MM.1S (cell line): ENCODE results near the gene SLCO1C1.

Experiments used
- DNase-seq: peaks from one replicate; pipeline ENCODE4 v3.0.0-alpha.2; 2015
- H2AFZ ChIP-seq: fragments of 300-600 bp; sonication (generic); 2 replicates; pipeline ENCODE4 v1.6.0; 2016; ENCODE audit warnings: antibody characterized with exemption, low read length
- H3F3A ChIP-seq: fragments of 300-600 bp; sonication (generic); 2 replicates; pipeline ENCODE4 v1.6.1; 2016; ENCODE audit warnings: mild to moderate bottlenecking, antibody characterized with exemption, low read length, moderate library complexity, mixed read lengths; ENCODE audit not compliant: insufficient read depth
- H3K27ac ChIP-seq: fragments of 300-600 bp; sonication (generic); 2 replicates; pipeline ENCODE4 v1.5.1; 2016; ENCODE audit warnings: mild to moderate bottlenecking, low read length
- H3K27me3 ChIP-seq: fragments of 300-600 bp; sonication (generic); replicated peaks from 2 replicates; pipeline ENCODE4 v1.6.0; 2016; ENCODE audit warnings: low read length; ENCODE audit not compliant: insufficient read depth
- H3K36me3 ChIP-seq: fragments of 300-600 bp; sonication (generic); replicated peaks from 2 replicates; pipeline ENCODE4 v1.6.1; 2016; ENCODE audit warnings: mild to moderate bottlenecking, low read length, mixed read lengths; ENCODE audit not compliant: insufficient read depth
- H3K4me1 ChIP-seq: fragments of 300-600 bp; sonication (generic); 2 replicates; pipeline ENCODE4 v1.6.1; 2016; ENCODE audit warnings: low read length, mixed read lengths
- H3K4me2 ChIP-seq: fragments of 300-600 bp; sonication (generic); 2 replicates; pipeline ENCODE4 v1.6.0; 2016; ENCODE audit warnings: low read depth, low read length
- H3K4me3 ChIP-seq: fragments of 300-600 bp; sonication (generic); 2 replicates; pipeline ENCODE4 v1.5.1; 2016; ENCODE audit warnings: low read length, mixed read lengths
- H3K79me2 ChIP-seq: fragments of 300-600 bp; sonication (generic); 2 replicates; pipeline ENCODE4 v1.6.1; 2016; ENCODE audit warnings: mixed run types, low read length, mixed read lengths
- H3K9ac ChIP-seq: fragments of 300-600 bp; sonication (generic); 2 replicates; pipeline ENCODE4 v1.6.1; 2016; ENCODE audit warnings: low read length, mixed read lengths
- H3K9me2 ChIP-seq: fragments of 300-600 bp; sonication (generic); replicated peaks from 2 replicates; pipeline ENCODE4 v1.6.1; 2016; ENCODE audit warnings: mild to moderate bottlenecking, low read length, mixed read lengths; ENCODE audit not compliant: insufficient read depth
- H3K9me3 ChIP-seq: fragments of 300-600 bp; sonication (generic); replicated peaks from 2 replicates; pipeline ENCODE4 v1.6.1; 2016; ENCODE audit warnings: mild to moderate bottlenecking, low read length, mixed read lengths; ENCODE audit not compliant: insufficient read depth
- H4K20me1 ChIP-seq: fragments of 300-600 bp; sonication (generic); 2 replicates; pipeline ENCODE4 v1.6.1; 2016; ENCODE audit warnings: mild to moderate bottlenecking, low read length, moderate library complexity, mixed read lengths; ENCODE audit not compliant: insufficient read depth
- EZH2 ChIP-seq: fragments of 300-600 bp; sonication (generic); optimal IDR thresholded peaks from 2 replicates; pipeline ENCODE3; 2017; ENCODE audit warnings: low read depth, mild to moderate bottlenecking, antibody characterized with exemption, low read length, mixed read lengths
- EZH2phosphoT487 ChIP-seq: fragments of 300-600 bp; sonication (generic); IDR thresholded peaks from 2 replicates; pipeline ENCODE4 v1.6.1; 2018; ENCODE audit warnings: antibody characterized with exemption, low read length
- TF ChIP-seq, protein P1 (sequence below): fragments of 300-600 bp; sonication (generic); IDR thresholded peaks from 2 replicates; pipeline ENCODE4 v1.5.1; 2016; ENCODE audit warnings: antibody characterized with exemption, low read length, mixed read lengths

The SLCO1C1 gene

DNA sequence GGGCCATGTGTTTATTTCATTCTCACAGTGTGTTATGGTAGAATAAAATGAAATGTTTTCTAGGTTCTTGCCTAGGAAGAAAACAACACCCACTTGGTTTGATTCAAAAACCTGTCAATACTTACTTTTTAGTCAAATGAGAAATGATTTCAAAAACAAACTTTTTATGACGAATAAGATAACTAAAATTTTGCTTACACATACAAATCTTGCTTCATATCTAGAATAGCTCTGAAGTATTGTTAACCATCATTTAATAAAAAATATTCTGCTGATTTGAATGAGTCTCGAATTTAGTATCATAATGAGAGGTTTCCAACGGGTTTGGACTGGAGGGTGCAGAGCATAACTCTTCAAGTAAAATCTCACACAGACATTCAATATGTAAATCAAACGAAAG is 23.2 kb downstream of the SLCO1C1 start:
- no peaks in the 10 kb centered on the region for H3K9me3 ChIP-seq
- no peaks in the 10 kb centered on the region for H3K79me2 ChIP-seq
- H3K27me3 ChIP-seq = no peaks in the 10 kb centered on the region
- no peaks in the 10 kb centered on the region for H4K20me1 ChIP-seq
- H3K9ac ChIP-seq = no peak overlapping the region
- no peaks in the 10 kb centered on the region for H3K36me3 ChIP-seq
- H3K27ac ChIP-seq = no peak overlapping the region
- TF ChIP-seq, protein P1, sequence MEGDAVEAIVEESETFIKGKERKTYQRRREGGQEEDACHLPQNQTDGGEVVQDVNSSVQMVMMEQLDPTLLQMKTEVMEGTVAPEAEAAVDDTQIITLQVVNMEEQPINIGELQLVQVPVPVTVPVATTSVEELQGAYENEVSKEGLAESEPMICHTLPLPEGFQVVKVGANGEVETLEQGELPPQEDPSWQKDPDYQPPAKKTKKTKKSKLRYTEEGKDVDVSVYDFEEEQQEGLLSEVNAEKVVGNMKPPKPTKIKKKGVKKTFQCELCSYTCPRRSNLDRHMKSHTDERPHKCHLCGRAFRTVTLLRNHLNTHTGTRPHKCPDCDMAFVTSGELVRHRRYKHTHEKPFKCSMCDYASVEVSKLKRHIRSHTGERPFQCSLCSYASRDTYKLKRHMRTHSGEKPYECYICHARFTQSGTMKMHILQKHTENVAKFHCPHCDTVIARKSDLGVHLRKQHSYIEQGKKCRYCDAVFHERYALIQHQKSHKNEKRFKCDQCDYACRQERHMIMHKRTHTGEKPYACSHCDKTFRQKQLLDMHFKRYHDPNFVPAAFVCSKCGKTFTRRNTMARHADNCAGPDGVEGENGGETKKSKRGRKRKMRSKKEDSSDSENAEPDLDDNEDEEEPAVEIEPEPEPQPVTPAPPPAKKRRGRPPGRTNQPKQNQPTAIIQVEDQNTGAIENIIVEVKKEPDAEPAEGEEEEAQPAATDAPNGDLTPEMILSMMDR = no peak
- TF ChIP-seq EZH2 (no peak), EZH2phosphoT487 (no peak)
- H2AFZ ChIP-seq = no peak overlapping the region
- H3K9me2 ChIP-seq = no peaks in the 10 kb centered on the region
- no peak overlapping the region for H3K4me3 ChIP-seq
- H3K4me2 ChIP-seq = no peak overlapping the region
- DNase-seq = no peak
- H3F3A ChIP-seq = no peaks in the 10 kb centered on the region
- H3K4me1 ChIP-seq = no peaks in the 10 kb centered on the region

DNA sequence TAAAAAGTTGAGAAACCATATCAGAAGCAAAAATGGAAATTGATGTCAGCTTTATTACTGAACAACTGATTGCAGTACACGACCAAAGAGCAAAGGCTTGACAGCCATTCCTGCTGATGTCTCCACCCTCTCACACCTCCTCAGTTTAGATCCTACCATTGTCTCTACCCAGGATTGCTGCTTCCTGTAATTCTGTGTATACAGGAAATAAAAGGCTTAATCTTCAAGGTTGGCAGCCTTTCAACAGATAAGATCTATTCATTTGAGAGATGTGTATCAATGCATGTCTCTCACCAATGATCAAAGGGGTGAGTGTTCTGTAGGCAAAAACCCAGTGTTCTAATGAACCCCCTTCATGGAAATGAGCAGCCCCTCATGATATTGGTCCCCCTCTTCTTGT is 27.0 kb downstream of the SLCO1C1 start:
- no peaks in the 10 kb centered on the region for H3K9me3 ChIP-seq
- H3K9me2 ChIP-seq = no peaks in the 10 kb centered on the region

DNA sequence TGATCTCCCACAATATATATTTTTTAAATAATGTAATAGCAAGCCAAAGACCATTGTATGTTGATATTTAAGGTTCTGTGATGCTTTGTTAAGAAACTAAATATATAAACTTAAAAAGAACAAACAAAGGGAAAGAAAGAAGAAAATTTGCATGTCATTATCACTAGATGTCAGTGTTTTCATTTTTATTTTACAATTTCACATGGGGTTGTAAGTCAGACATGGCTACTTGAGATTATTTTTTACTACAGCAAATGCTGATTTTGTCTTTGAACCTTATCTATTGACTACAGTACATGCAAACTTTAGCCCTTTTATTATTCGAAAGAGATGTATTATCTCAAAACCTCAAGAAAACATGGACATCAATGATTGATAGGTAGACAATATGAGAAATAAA is 36.1 kb downstream of the SLCO1C1 start:
- Histone ChIP-seq H3K4me1 (no peaks in the 10 kb centered on the region), H4K20me1 (no peaks in the 10 kb centered on the region), H3K9ac (no peak overlapping the region), H3K27ac (no peak overlapping the region), H3K79me2 (no peaks in the 10 kb centered on the region), H3K27me3 (no peaks in the 10 kb centered on the region), H3K36me3 (no peaks in the 10 kb centered on the region), H3F3A (no peaks in the 10 kb centered on the region), H3K4me2 (no peak overlapping the region), H3K9me3 (no peaks in the 10 kb centered on the region), H3K9me2 (no peaks in the 10 kb centered on the region), H2AFZ (no peak overlapping the region), H3K4me3 (no peak overlapping the region)
- no peak for DNase-seq
- TF ChIP-seq, protein P1 = no peak

More for the DNA sequence above, 27.0 kb downstream of the SLCO1C1 start:
- no peak for TF ChIP-seq EZH2
- TF ChIP-seq, protein P1 = no peak
- TF ChIP-seq EZH2phosphoT487 = no peak
- H3K27me3 ChIP-seq = no peaks in the 10 kb centered on the region
- H2AFZ ChIP-seq = no peak overlapping the region
- no peaks in the 10 kb centered on the region for H3F3A ChIP-seq
- no peaks in the 10 kb centered on the region for H3K4me1 ChIP-seq
- no peak for DNase-seq
- H3K27ac ChIP-seq = no peak overlapping the region
- H3K36me3 ChIP-seq = no peaks in the 10 kb centered on the region
- H4K20me1 ChIP-seq = no peaks in the 10 kb centered on the region
- no peak overlapping the region for H3K4me3 ChIP-seq
- no peak overlapping the region for H3K4me2 ChIP-seq
- no peaks in the 10 kb centered on the region for H3K79me2 ChIP-seq
- no peak overlapping the region for H3K9ac ChIP-seq

DNA sequence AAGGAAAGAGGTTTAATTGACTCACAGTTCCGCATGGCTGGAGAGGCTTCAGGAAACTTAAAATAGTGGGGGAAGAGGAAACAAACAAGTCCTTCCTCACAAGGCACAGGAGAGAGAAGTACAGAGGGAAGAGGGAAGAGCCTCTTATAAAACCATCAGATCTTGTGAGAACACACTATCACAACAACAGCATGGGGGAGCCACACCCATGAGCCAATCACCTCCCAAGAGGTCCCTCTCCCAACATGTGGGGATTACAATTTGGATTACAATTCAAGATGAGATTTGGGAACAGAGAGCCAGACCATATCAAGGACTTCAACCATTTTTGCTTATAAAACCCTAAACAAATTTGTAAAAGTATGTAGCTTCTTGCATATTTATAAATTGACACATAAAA is 45.8 kb downstream of the SLCO1C1 start:
- Histone ChIP-seq H3K27ac (no peak overlapping the region), H3K4me2 (no peak overlapping the region), H4K20me1 (no peaks in the 10 kb centered on the region), H3K36me3 (no peaks in the 10 kb centered on the region), H3K9me3 (no peaks in the 10 kb centered on the region), H3K27me3 (no peaks in the 10 kb centered on the region), H2AFZ (no peak overlapping the region), H3K4me3 (no peak overlapping the region), H3F3A (no peaks in the 10 kb centered on the region), H3K79me2 (no peaks in the 10 kb centered on the region), H3K9ac (no peak overlapping the region), H3K9me2 (no peaks in the 10 kb centered on the region), H3K4me1 (no peaks in the 10 kb centered on the region)
- TF ChIP-seq EZH2phosphoT487 = no peak
- no peak for TF ChIP-seq EZH2
- TF ChIP-seq, protein P1 = no peak
- DNase-seq = no peak
